COLO829 (cell line): ENCODE data around the gene ATP13A1.
"Not testable (repeated sequence)": the region's sequence is repeated elsewhere in the genome, so short reads cannot be mapped to it uniquely, and the experiment has no call there.

Experiments used
- DNase-seq: peaks from one replicate; pipeline ENCODE4 v3.0.0; 2012; ENCODE audit warnings: low spot score

Gene ATP13A1

DNA sequence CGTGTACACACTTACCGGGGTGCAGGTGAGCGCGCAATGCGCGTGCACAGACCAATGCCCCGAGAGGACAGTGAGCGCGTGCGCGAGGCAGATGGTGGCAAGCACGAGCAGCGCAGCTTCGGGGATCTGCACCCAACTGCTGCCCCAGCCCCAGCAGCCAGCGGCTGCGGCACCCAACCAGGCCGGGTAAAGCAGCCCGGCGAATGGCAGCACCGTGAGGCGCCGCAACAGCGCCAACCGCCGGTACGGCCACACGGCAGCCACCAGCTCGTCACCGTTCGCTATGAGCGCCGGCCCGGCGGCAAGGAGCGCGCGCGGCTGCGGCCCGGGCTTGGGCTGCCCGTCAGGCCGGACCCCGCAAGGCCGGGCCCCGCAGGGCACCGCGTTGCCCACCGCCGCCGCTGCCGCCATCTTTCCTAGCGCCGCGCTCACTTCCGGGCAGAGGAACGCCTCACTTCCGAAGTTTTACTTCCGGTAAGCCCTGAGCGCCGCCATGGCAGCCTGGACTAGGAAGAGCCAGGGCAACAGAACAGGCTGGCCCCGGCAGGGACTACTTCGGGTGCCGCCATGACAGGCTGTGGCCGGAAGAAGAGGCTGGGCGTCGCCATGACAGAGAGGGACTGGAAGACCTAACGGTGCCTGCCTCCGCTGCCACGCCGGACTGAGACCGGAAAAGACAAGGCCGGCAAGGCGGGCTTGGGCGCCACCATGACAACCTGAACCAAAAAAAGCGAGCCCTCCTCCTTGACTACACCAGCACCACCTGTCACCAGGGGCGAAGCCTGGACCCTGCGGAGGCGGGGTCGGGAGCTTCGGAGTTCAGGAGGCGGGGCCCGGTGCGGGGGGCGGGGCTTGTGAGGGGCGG lies at the start of gene ATP13A1:
Gene ATP13A1 (minus strand): TSS at position 421 of the 865 bp plus-strand sequence. CDS start 10 bp downstream, at position 411.
- DNase-seq, result peak; percentile 81

DNA sequence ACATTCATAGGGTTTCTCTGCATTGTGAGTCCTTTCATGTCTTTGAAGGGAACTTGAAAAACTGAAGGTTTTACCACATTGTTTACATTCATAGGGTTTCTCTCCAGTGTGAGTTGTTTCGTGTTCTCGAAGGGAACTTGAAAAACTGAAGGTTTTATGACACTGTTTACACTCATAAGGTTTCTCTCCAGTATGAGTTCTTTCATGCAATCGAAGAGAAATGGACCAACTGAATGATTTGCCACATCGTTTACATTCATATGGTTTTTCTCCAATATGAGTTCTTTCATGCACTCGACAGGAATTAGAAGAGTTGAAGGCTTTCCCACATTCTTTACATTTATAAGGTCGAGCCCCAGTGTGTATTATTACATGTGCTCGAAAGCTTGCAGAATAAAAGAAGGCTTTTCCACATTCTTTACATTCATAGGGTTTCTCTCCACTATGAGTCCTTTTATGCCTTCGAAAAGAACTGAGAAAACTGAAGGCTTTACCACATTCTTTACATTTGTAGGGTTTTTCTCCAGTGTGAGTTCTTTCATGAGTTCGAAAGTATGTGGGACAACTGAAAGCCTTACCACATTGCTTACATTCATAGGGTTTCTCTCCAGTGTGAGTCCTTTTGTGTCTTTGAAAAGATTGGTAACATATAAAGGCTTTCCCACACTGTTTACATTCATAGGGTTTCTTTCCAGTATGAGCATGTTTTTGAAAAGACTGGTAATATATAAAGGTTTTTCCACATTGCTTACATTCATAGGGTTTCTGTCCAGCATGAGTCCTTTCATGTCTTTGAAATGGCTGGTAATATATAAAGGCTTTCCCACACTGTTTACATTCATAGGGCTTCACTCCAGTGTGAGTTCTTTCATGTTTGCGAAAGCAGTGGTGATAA lies 48.7 kb upstream of the ATP13A1 start:
- no peak for DNase-seq

DNA sequence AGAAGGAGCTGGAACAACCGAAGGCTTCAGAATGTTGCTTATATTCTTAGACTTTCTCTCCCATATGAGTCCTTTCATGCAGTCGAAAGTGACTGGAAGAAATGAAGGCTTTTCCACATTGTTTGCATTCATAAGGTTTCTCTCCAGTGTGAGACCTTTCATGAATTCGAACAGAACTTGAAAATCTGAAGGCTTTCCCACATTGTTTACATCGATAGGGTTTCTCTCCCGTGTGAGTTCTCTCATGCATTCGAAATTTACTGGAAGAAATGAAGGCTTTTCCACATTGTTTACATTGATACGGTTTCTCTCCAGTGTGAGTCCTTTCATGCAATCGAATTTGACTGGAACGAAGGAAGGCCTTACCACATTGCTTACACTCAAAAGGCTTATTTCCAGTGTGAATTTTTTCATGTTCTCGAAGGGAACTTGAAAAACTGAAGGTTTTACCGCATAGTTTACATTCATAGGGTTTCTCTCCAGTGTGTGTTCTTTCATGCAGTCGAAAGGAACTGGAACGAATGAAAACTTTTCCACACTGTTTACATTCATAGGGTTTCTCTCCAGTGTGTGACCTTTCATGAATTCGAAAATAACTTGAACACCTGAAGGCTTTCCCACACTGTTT lies 47.9 kb upstream of the ATP13A1 start:
- no peak for DNase-seq

DNA sequence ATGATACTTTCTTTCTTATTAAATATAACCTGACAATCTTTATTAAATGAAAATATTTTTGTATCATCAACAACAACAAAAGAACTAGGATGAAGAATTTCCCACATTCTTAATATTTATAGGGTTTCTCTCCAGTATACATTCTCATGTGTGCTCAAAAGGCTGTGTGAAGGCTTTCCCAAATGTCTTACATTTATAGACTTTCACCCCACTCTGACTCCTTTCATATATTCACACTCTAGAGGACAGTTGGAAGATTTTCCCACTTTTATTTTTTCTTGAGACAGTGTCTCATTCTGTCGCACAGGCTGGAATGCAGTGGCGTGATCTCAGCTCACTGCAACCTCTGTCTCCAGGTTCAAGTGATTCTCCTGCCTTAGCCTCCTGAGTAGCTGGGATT lies 47.0 kb upstream of the ATP13A1 start:
- DNase-seq, result no peak

DNA sequence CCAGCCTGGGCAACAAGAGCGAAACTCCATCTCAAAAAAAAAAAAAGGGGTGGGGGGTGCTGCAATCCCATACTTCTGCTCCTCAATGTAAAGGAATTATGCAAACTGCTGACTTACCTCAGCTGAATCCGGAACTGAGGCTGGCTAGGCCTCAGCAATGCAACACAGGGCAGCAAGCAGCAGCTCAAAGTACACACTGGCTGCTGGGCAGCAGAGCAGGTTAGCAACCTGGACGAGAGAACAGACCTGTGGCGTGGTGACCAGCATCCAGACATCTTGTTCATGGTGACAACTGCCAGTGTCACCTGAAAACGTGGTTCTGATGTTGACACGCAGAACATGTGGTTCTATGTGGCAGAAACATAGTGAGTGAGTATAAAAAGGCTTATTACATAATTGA lies 41.4 kb upstream of the ATP13A1 start:
- no peak for DNase-seq

DNA sequence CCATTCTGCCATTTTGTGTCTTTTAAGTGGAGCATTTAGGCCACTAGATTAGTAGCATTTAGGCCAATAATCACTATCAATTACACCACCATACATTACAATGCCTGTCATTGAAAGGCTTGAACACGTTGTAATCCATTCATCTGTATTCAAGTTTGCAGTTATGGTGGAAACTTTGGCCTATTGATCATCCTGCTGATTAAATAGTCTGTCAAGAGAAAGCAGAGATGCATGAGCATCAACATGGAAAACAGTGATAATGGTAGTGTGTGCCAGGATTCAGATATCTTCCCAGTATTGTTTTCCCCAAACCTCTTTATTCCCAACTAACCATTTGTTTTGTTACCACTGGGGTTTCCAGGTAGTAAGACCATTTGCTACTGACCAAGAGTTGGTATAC lies 37.0 kb upstream of the ATP13A1 start:
- DNase-seq, result not testable (repeated sequence)

DNA sequence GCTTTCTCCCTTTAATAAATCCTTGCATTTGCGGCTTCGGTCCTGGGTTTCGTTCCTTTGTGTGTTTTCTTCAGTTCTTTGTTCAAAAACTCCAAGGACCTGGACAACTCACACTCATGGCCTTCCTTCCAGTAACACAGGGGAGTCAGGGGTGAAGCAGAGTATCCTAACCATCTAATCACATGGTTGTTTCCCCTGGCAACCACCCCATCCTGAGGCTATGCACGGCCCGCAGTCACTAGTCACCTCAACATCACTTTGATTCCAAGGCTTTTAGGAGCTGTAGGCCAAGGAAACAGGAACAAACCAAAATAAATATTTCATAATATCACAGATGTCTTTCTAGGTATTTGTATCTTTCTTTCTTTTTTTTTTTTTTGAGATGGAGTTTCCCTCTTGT lies 34.1 kb upstream of the ATP13A1 start:
- no peak for DNase-seq

DNA sequence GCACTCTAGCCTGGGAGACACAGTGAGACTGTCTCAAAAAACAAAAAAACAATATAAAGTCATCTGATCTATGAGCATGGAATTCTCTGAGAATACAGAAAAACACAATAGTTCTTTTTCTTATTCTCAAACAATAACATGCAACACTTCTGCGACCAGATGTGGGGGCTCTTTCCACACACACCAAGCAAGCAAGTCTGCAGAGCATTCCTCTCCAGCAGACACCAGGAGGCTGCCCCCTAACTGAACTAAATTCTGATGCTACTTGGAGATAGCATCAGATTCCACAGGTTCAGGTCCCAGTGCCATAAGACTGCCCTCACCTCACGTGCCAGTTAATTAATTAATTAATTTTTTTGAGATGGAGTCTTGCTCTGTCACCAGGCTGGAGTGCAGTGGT lies 32.9 kb upstream of the ATP13A1 start:
- DNase-seq, result no peak

DNA sequence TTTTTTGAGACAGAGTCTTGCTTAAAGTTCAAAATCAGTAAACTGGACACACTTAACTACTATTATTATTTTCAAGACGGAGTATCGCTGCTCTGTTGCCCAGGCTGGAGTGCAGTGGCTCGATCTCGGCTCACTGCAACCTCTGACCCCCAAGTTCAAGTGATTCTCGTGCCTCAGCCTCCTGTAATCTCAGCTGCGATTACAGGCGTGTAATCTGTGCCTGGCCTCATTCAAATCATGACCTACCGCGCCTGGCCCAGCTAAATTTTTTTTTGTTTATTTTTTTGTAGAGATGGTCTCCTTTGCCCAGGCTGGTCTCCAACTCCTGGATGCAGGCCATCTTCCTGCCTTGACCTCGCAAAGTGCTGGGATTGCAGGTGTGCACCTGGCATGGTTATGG lies 28.2 kb upstream of the ATP13A1 start:
- no peak for DNase-seq

DNA sequence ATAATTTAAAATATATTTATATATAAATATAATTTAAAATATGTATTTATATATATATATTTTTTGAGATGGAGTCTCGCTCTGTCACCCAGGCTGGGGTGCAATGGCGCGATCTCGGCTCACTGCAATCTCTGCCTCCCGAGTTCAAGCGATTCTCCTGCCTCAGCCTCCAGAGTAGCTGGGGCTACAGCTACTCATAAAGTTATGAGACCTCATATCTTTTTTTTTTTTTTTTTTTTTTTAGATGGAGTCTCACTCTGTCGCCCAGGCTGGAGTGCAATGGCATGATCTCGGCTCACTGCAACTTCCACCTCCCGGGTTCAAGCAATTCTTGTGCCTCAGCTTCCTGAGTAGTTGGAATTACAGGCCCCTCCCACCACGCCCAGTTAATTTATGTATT lies 25.5 kb upstream of the ATP13A1 start:
- not testable (repeated sequence) for DNase-seq

DNA sequence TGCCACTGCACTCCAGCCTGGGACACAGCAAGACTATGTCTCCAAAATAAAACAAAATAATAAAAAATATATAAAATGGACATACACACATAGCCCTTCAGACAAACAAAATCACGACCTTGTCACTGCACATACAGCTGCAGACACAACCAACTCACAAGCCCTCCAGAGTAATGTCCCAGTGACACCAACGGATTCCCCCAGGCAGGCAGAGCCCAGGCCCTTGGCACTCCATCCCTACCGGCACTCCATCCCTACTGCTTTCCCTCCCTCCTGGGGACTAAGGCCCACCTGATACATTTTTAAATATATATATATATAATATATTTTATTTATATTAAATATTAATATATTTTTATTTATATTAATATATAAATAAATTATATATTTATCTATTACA lies 23.6 kb upstream of the ATP13A1 start:
- DNase-seq, result no peak

DNA sequence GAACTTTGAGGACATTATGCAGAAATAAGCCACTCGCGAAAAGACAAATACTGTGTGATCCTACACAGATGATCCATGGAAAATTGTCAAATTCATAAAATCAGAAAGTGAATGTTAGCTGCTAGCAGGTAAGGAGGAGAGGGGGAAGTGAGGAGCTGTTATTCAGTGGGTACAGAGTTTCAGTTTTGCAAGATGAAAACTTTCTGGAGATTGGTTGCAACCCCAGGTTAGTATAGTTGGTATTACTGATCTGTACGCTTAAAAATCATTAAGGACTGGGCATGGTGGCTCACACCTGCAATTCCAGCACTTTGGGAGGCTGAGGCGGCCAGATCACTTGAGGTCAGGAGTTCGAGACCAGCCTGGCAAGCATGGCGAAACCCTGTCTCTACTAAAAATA lies 23.1 kb upstream of the ATP13A1 start:
- DNase-seq, result no peak

DNA sequence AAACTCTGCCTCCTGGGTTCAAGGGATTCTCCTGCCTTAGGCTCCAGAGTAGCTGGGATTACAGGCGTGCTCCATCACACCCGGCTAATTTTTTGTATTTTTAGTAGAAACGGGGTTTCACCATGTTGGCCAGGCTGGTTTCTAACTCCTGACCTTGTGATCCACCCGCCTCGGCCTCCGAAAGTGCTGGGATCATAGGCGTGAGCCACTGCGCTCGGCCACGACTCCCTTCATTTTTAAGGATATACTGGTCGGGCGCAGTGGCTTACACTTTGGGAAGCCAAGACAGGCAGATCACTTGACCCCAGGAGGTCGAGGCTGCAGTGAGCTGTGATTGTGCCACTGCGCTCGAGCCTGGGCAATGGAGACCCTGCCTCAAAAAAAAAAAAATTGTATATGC lies 22.6 kb upstream of the ATP13A1 start:
- DNase-seq, result not testable (repeated sequence)

DNA sequence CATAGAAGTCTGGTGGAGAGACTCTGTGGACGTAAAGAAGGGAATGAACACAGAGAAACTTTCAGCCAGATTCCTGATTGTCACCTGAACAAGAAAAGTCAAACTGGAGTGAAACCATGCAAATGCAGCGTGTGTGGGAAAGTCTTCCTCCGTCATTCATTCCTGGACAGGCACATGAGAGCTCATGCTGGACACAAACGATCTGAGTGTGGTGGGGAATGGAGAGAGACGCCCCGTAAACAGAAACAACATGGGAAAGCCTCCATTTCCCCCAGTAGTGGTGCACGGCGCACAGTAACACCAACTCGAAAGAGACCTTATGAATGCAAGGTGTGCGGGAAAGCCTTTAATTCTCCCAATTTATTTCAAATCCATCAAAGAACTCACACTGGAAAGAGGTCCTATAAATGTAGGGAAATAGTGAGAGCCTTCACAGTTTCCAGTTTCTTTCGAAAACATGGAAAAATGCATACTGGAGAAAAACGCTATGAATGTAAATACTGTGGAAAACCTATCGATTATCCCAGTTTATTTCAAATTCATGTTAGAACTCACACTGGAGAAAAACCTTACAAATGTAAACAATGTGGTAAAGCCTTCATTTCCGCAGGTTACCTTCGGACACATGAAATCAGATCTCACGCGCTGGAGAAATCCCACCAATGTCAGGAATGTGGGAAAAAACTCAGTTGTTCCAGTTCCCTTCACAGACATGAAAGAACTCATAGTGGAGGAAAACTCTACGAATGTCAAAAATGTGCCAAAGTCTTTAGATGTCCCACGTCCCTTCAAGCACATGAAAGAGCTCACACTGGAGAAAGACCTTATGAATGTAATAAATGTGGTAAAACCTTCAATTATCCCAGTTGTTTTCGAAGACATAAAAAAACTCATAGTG lies 15.9 kb upstream of the ATP13A1 start:
- DNase-seq, result no peak

DNA sequence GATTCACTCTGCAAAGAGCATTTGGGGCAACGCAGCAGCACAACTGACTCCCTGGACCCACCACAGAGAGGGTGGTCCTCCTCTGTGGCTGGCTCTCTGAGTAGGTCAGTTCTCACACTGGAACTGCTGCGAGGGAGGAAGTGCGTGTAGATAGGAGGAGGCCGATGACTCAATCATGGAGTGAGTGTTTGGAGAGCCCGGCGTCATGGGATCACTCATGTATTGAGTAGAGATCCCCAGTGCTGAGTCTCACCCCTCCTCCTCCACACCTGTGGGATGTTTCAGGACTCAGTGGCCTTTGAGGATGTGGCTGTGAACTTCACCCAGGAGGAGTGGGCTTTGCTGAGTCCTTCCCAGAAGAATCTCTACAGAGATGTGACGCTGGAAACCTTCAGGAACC lies 14.1 kb upstream of the ATP13A1 start:
- no peak for DNase-seq

DNA sequence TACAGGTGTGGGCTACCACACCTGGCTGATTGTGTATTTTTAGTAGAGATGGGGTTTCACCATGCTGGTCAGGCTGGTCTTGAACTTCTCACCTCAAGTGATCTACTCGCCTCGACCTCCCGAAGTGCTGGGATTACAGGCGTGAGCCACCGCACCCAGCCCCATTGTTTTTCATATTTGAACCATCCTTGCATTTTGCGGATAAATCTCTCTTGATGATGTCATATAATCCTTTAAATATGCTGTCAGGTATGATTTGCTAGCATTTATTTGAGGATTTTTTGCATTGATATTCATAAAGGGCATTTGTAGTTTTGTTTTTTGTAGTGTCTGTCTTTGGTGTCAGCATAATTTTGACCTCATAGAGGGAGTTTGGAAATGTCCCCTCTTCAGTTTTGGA lies 10.8 kb upstream of the ATP13A1 start:
- no peak for DNase-seq

DNA sequence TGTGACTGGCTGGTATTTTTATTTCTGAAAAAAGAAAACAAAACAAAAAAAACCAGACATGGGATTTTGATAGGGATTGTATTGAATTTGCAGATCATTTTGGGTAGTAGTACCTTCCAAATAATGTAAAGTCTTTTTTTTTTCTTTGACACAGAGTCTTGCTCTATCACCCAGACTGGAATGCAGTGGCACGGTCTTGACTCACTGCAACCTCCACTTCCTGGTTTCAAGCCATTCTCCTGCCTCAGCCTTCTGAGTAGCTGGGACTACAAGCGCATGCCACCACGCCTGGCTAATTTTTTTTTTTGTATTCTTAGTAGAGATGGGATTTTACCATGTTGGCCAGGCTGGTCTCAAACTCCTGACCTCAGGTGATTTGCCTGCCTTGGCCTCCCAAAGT lies 9.3 kb upstream of the ATP13A1 start:
- no peak for DNase-seq

DNA sequence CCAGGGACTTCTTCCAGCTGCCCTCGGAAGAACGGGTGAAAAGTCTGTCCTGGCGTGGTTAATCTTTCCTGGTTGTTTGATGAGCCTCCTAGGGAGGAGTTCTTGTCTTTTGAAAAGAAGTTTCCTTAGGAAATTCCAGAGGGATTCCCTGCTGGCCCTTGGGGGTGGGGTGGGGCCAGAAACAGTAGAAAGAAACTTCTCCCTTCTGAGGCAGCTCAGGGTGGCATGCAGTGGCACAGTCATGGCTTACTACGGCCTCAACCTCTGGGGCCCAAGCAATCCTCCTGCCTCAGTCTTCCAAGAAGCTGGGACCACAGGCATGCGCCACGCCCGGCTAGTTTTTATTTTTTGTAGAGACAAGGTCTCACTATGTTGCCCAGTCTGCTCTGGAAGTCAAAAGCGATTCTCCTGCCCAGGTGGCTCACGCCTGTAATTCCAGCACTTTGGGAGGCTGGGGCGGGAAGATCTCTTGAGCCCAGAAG lies 6.6 kb upstream of the ATP13A1 start:
- DNase-seq, result no peak

DNA sequence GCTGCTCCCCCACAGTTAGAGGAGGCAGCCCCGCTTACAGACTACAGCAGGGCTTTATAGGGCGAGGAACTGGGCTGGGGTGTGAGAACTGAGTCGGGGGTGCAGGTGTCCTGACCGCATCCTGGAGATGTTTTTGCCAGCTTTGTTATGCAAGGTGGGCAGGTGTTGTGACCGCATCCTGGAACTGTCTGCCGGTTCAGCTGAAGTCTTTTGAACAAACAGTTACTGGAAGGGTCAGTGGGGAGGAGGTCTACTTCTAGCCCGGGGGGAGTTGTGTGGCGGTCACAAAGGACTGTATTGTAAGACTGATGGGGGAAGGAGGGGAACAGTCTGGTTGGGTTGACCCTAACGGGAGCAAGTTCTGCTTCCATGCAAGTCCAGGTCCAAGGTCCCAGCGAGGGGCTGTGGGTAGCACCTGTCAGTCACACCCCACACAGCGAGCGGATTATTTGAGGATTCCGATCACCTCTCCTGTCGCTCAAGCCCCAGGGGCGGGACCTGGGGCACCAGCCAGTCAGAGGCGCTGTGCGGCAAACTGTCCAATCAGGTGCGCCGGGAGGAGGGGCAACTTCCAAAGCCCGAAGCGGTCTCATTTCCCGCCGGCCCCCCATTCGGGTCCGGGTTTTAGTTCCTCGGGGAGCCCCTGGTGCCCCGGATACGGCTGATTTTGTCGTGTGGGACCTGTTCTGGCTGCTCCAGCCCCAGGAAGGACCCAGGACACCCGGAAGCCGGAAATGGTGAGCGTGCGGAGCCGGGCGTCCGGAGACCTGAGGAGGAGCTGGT lies 4.9 kb upstream of the ATP13A1 start, which contains the start of gene ZNF101:
Gene ZNF101 (plus strand): TSS at position 610 of the 783 bp plus-strand sequence. CDS start 125 bp downstream, at position 735.
- DNase-seq, result peak; percentile 79

DNA sequence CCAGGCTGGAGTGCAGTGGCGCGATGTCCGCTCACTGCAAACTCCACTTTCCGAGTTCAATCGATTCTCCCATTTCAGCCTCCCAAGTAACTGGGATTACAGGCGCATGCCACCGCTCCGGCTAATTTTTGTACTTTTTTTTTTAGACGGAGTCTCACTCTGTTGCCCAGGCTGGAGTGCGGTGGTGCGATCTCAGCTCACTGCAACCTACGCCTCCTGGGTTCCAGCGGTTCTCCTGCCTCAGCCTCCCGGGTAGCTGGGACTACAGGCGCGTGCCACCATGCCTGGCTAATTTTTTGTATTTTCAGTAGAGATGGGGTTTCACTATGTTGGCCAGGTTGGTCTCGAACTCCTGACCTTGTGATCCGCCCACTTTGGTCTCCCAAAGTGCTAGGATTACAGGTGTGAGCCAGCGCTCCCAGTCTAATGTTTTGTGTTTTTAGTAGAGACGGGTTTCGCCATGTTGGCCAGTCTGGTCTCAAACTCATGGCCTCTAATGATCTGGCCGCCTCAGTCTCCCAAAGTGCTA lies 2.0 kb upstream of the ATP13A1 start:
- not testable (repeated sequence) for DNase-seq
